HG02973 (cell line): ENCODE results near the gene GALNT1.
A peak's percentile ranks its signal among the peaks of the same experiment; 100 is the strongest.

Source experiments
- ATAC-seq: cut with Tn5 transposase; IDR thresholded peaks from one replicate; pipeline ENCODE4 v1.9.1; 2021; ENCODE audit warnings: moderate library complexity; ENCODE audit not compliant: unreplicated experiment

The GALNT1 gene

DNA sequence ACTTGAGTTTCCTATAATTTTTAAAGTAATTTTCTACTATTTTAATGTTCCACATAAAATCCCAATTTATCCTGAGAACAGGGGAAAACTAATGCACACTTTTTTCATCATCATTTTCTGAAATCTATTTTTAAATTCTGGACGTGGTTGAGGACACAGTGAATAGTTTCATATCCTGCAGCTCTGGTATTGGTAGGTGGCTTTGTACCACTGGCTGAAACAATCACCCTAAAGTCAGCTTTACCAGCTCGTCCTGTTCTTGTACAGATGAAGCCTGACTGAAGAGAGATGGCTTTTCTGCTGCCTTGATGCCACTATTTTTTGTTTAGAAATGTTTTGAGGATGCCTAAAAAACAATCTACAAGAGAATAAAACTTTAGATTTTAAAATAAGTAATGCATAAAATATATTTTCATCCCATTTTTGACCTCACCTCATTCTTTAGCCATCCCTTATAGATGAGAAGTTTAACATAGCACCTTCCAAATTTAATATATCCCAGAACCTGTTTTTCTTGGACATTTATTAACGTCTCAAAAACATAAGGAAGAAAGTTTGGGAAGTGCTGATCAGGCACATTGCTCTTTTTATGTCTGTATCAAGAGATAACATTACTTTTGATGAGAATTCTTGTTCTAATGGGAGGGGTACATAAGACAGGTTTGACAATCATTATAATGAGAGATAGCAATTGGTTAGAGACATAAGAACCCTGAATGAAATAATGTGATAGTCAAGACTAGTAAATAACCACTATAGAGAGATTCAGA, 80.9 kb downstream of the GALNT1 start:
- no peak for ATAC-seq

DNA sequence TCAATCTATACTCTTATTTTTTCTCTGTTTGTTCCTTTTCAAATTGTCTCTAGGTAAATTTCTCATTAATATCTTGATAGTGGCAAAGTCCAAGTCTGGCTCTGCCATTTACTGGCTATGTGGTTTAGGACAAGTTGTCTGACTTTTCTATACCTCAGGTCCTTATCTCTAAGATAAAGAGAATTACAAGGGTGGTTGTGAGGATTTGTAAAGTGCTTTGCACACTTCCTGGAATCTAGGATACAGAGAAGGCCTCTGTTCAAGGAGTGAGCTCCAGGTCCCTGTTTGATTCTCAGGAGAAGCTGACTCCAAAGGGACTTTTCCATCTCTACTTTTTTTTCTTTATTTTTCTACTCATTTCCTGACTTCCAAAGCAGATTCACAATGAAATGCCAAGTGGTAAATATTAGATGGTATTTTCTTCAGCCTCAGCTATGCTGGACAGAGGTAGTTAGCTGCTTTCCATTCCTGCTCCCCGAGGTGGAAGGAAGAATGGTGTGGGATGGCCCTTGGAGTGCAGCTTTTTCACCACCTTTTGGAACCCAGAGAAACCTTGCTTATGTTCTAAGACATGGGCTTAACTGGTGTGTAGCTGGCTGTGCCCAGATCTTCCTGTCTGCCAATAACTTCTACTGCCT, 90.5 kb downstream of the GALNT1 start:
- no peak for ATAC-seq

DNA sequence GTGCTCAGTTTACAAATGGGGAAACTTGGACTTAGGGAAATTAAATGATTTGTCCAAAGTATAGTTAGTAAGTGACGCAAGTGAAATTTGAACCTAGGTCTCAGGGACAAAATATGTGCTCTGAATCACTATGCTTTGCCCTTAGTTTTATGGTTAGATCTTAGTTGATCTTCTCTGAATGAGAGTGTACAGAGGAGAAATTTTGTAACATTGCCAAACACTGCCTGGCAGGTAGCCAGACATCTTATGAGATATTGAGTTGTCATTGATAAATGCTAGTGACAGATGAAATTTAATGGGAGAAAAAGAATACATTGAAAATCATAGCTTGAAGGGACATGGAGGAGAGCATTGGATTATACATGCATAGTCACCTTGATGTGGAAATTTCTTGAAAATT, 91.4 kb downstream of the GALNT1 start:
- no peak for ATAC-seq

DNA sequence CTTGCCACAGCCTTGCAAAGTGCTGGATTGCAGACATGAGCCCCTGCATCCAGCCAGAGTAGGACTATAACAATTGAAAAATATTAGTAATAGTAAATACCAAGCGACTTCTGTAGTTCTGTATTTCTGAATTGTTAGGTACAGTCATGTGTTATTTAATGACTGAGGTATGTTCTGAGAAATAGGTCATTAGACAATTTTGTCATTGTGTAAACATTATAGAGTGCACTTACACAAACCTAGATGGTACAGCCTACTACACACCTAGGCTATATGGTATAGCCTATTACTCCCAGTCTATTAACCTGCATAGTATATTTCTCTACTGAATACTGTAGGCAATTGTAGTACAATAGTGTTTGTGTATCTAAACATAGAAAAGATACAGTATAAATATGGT, 92.1 kb downstream of the GALNT1 start:
- ATAC-seq = no peak

DNA sequence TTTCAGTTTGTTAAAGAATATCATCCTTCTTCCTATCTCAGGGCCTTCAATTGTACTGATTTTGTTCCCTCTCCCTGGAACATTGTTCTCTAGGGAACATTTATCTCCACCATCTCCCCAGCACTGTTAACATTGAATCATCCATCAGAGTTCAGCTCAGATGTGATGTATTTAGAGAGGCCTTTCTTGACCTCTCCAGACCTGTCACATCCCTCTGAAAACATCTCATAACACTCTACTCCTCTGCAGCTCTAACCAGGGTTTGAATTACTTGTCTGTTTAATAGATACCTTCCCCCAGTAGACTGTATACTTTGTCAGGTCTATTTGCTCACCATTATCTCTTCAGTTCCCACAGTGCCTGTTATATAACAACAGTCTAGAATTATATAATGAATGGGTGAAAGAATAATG, 98.6 kb downstream of the GALNT1 start:
- ATAC-seq = no peak

DNA sequence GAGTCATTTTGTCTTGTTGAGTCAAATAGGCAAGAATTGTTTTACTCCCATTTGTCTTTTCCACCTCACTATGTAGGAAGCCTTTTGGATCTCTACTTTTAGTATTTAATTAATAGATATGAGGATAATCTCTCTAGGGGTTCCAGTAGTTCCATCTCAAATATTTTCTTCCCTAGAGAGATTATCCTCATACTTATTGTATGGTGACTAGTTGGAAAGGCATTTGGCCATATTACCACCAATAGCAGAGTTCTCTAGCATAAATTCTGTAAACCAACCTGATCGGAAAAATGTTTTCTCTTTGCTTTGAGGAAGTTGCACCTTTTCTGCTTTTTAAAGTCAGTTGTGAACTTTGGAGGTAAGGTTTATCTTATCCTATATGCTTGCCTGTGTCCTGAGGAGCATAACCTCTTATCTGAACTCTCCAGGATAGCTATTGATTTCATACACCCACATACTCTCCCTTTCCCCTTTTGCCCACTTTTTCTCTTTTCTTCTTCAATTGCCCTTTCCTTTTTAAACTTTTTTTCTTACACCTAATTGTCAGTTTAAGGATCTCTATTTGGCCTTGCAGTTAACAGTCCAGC, 100.8 kb downstream of the GALNT1 start:
- no peak for ATAC-seq

DNA sequence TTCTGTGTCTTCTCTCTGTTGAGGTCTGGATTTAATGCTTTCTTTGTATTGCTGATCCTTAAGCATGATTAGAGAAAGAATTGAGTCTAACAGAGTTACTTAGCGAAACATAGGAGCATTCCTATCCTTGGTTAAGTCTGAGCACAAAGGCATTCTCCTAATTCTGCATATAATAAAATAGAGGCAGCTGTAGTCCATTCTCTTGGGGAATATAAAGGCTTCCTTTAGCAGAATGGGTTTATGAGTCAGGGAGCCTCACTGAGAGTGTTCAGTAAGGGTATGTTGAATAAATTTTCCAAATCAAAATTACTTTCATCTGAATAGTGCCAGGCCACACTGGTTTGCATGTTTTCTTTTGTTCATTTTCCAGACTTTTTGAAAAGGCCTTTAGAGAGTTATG, 101.5 kb downstream of the GALNT1 start:
- no peak for ATAC-seq

DNA sequence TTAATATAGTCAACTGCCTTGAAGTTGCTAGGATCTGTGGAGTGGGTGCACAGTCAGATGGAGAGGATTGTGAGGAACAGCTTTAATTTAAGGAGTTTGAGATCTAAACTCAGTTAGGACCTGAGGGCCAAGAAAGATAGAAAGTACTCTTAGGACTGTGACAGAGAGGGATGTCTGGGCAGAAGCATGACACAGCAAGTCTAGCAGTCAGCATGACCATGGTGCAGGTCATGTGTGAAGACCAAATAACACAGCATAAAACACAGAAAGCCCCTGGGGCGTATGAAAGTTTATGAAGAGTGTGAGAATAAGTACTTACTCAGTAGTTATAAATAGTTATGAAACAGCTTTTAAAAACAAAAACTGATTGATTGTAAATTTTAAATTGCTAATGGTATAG, 107.2 kb downstream of the GALNT1 start:
- ATAC-seq = peak; percentile 84

DNA sequence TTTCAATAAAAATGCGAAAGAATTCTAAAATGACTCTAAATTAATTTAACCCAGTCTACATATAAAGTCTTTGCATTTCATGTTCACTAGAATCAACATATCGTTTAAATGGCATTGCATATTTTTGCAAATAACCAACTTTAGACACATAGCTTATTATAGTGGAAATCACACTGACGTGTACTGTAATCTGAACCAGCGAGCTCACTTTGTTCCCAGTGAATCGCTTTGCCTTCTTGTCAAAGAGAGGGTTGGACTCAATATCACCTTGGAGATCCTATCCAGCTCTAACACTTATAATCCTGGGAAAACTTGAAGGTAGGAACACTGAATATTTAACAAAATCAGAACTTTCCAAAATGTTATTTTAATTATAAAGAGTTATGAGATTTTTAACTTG, 108.2 kb downstream of the GALNT1 start:
- ATAC-seq = no peak

DNA sequence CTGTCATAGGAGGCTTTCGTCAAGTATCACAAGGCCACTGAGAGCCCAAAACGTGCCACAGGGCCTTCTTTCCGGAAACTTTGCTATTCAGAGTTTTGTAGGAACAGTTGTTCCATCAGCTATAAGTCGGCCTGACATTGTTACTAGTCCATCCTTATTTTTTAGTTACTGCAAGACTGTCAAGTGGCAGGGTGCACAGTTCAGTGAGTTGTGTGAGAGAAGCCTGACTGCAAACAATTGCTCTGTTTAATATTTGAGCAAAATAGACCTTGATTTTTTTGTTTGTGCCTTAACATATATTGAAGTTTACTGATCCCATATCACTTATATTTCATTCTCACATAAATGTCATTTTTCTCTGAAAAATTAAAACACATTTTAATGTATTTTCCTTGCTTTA, 110.1 kb downstream of the GALNT1 start:
- ATAC-seq = no peak

DNA sequence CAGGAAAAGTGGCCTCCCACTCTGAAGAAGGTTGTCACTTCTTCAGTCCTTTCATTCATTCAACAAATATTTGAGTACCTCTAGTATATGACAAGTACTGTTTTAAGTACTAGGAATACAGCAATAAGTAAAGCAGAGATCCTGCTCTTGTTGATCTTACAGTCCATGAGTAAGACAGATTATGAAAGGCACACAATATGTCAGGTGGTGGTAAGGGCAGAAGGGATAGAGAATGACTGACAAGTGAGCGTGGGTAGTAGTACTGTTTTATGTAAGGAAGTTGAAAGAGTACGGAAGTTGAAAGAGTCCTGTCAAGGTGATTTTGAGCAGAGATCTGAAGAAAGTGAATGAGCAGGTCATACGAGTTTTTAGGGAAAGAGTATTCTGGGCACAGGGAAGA, 111.3 kb downstream of the GALNT1 start:
- no peak for ATAC-seq

DNA sequence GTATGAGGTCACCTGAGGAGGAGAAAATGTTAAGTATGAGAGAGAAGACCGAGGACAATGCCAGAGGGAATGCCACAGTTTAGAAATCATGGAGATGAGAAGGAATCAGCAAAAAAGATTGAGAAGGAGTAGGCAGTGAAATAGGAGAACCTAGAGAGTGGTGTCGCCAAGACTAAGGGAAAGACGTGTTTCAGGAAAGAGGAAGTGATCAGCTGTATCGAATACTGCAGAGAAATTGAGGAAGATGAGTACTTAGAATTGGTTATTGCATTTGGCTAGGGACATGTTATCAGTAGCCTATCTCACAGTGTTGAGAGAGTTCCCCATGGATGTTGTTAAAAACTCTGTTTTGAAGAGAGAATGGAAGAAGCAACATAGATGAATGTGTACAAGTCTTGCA, 112.3 kb downstream of the GALNT1 start:
- no peak for ATAC-seq

DNA sequence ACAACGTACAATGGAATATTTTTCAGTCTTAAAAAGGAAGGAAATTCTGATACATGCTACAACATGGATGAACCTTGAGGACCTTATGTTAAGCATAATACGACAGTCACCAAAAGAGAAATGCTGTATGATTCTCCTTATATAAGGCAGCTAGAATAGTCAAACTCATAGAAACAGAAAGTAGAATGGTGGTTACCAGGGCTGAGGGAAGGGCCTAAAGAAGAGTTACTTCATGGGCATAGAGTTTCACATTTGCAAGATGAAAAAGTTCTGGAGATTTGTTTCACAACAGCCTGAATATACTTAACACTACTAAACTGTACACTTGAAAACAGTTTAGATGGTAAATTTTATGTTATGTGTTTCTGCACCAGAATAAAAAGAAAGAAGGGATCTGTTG, 113.3 kb downstream of the GALNT1 start:
- ATAC-seq = no peak

DNA sequence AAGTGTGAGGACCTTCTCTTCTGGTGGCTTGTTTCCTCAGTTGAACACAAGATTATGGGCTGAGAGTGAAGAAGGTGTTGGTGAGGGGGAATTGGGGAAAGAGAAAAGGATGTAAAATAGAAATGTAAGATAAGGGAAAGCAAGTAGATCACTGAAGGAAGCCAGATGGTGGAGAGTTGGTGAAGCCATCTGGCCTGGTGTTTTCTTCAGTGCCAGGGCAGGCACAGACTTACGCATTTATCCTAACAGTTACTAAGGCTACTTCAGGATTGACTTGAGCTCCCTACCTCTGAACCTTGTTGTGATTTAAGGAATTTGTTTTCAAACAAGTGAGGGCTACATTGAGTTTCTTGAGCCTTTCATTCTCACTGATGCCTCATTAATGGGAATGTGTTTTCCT, 113.8 kb downstream of the GALNT1 start:
- ATAC-seq = no peak

DNA sequence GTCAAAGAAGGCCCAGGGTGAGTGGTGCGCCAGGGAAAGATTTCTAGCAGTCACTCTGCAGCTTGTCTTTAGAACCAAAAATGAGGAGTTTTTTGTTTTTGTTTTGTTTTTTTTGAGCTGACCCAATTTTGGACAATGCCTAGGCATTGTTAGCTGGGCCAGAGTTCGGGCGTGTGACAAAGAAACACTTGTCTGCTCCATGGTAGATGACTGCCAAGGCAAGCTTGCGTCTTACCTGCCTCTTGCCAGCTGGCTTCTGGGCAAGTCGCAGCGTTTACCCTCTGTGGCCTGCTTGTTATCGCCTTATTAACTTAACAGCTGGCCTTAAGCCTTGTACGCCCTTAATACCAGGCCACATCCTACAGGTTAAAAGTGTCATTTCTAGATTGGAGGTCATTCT, 114.3 kb downstream of the GALNT1 start:
- ATAC-seq = no peak

DNA sequence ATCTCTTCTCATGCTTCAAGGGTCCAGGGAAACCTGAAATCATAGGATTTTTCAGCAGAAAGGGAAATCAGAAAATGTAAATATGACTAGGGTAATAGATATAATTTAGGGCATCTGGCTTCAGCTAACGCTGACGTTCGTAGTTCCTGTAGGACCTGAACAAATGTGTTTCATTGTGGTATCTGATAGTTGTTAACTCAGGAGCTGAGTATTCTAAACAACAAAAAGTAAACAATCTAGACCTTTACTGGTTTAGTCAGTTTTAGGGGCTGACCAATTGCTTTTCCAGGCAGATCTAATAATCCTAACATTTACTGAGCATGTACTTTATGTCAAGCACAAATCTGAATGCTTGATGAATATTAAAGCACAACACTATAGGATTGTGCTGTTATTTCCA, 114.8 kb downstream of the GALNT1 start:
- ATAC-seq = no peak

DNA sequence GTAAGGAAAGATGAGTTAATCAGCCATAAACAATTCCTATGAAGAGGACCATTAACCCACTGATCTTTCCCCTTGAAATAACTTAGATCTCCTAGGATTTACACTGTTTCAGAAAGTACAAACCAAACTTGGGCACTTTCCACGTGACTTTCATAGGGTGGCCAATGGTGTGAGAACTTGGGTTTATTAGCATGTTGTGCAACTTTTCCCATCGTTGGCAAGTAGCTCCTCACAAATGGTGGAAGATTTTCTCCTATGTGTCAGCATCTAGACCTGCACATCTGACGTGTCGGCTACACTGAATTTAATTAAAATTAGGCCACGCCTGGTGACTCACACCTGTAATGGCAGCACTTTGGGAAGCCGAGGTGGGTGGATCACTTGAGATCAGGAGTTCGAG, 116.3 kb downstream of the GALNT1 start:
- no peak for ATAC-seq

DNA sequence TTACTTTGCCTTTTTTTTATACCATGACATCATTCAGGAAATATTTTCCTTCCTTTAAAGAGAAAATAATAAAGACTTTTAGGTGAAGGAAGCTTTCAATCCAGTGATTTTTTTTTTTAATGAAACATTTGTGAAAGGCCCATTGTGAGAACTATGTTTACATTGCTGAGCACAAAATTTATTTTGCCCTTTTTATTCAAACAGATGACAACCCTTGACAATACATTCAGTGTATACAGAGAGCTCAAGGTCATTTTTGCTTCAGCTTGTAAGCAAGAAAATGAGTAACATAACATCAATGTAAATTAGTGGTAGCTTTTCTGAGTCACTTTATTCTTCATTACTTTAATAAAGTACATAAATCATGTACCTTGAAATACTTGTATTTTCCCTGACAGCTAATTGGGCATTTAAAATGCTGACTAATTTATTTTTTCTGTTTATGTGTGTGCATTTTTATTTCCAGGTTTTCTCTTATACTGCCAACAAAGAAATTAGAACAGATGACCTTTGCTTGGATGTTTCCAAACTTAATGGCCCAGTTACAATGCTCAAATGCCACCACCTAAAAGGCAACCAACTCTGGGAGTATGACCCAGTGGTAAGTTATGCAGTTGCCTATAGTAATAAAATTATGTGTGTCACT, 121.6 kb downstream of the GALNT1 start:
- ATAC-seq = no peak

DNA sequence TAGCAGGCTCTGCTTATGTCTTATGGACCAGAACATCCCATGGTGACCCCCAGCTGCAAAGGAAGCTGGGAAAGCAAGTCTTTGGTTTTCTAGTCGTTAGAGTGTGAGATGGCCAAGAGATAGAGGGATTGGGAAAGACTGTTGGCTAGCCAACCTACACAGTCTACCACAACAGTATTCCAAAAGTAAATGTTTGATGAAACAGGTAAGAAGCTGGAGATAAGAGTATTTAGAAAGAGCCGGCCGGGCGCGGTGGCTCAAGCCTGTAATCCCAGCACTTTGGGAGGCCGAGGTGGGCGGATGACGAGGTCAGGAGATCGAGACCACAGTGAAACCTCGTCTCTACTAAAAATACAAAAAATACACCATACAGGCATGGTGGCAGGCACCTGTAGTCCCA, 124.4 kb downstream of the GALNT1 start:
- ATAC-seq = no peak

DNA sequence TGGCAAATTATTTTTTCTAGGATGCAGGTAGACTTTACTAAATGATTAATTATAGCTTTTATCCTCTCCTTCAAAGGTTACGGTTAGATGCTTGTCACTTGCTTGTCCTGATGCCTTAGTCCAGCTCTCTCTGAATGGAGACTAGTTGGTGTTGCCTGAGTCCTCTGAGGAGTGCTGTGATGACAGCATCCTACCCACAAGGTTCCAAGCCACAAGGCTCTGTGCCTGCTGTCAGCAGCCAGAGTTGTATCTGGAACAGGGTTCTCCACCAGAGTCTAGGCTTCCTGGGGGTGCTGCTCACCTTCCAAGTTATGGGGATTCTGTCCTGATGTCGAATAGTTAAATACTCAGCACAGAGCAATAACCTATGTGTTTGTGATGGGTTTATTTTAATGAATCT, 125.7 kb downstream of the GALNT1 start:
- no peak for ATAC-seq

DNA sequence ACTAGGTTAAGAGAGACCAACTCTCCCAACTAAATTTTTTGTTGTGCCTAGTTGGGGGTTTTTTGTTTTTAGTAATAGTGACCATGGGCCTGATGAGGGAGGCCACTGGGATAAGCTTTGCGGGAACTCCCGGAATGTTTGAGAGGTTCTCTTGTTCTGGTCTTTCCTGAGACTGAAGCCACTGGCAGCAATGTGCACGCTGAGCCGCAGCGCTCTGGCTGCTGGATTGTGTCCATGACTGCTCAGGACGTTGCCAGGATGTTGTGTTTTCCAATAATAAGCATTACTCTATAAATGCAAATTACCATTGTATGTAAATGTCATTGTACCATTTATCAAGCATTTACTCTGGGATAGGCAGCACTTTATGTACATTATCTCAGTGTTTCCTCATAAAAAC, 126.1 kb downstream of the GALNT1 start:
- ATAC-seq = no peak

DNA sequence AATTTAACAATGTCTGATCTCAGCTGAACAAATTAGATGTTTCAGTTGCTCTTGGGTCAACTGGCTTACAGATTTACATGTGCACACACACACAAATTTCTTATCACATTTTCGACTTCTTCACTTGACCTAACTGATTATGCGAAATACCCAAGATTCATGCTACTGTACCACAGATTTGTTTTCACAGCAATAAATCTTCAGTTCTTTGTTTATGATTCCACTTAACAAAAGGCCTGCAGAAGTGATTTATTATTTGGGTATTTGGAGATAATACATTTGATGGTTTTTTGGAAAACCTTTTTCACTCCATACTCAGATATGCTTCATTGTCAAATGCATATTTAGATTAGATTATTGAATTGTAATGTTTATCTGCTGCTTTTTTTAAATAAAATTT, 129.0 kb downstream of the GALNT1 start:
- ATAC-seq = no peak
